Tibial nerve (tissue), 4 donors: Measurements from ENCODE around the gene TP53I11. TPM values are rescaled to one million over a fixed set of nuclear protein-coding genes. Genes with fewer than 3 reads are reported as not detected.

Source experiments
- DNase-seq, 2 donors: peaks; one replicate each; pipeline ENCODE4 v3.0.0-alpha.2; 2019; ENCODE audit warnings: low spot score in 2 of 2
- H3K27ac ChIP-seq, 4 donors: fragments of 200-600 bp; sonication (generic) in 3 of 4; one replicate each; pipeline ENCODE4 v1.5.1; 2017 to 2019; ENCODE audit warnings: mild to moderate bottlenecking in 1 of 4
- H3K27me3 ChIP-seq, 2 donors: fragments of 200-600 bp; sonication (generic) in 1 of 2; one replicate each; pipeline versions ENCODE4 v1.5.1 to v1.6.0; 2017 to 2019
- H3K36me3 ChIP-seq, 3 donors: fragments of 200-600 bp; sonication (generic); one replicate each; pipeline ENCODE4 v1.5.1; 2018 to 2019
- H3K4me1 ChIP-seq, 4 donors: fragments of 200-600 bp; sonication (generic) in 3 of 4; one replicate each; pipeline ENCODE4 v1.5.1; 2017 to 2019
- H3K4me3 ChIP-seq, 4 donors: fragments of 200-600 bp; sonication (generic) in 3 of 4; one replicate each; pipeline ENCODE4 v1.5.1; 2017 to 2019; ENCODE audit warnings: mild to moderate bottlenecking in 1 of 4, moderate library complexity in 1 of 4
- H3K9me3 ChIP-seq, 4 donors: fragments of 200-600 bp; sonication (generic) in 3 of 4; one replicate each; pipeline ENCODE4 v1.5.1; 2017 to 2019
- EP300 ChIP-seq, 2 donors: sonication (generic); formaldehyde crosslinking; IDR thresholded peaks; one replicate each; pipeline ENCODE4 v1.6.1; 2017; ENCODE audit warnings: antibody characterized with exemption in 2 of 2, mild to moderate bottlenecking in 1 of 2
- POLR2A ChIP-seq, 2 donors: fragments of 450-650 bp; IDR thresholded peaks; one replicate each; pipeline ENCODE4 v1.6.1; 2017; ENCODE audit warnings: antibody characterized with exemption in 2 of 2, mild to moderate bottlenecking in 2 of 2, moderate library complexity in 2 of 2
- WGBS, 2 donors: methylation state at CpG; one replicate each; pipeline ENCODE4 v1.1.5; 2018; 5-methylcytosine and 5-hydroxymethylcytosine counted together
- total RNA-seq, 4 donors: library from RNA; depleted of rRNA; stranded (reverse); fragments of >200 nt; gene quantifications; one replicate each; pipeline ENCODE4 v1.1.0, GENCODE V29; 2016
- TF ChIP-seq, protein P1 (sequence below), 5 experiments: fragments of 200-600 bp in 3 of 5; fragments of 450-650 bp in 2 of 5; sonication (generic) in 3 of 5; IDR thresholded peaks; one replicate each; pipeline ENCODE4 v1.5.1; 2016 to 2019; ENCODE audit warnings: antibody characterized with exemption in 5 of 5, mild to moderate bottlenecking in 3 of 5, moderate library complexity in 2 of 5

Gene TP53I11
- total RNA-seq, 4 donors from 2014 or later = 50.7 to 133 (median 60.6) TPM

DNA sequence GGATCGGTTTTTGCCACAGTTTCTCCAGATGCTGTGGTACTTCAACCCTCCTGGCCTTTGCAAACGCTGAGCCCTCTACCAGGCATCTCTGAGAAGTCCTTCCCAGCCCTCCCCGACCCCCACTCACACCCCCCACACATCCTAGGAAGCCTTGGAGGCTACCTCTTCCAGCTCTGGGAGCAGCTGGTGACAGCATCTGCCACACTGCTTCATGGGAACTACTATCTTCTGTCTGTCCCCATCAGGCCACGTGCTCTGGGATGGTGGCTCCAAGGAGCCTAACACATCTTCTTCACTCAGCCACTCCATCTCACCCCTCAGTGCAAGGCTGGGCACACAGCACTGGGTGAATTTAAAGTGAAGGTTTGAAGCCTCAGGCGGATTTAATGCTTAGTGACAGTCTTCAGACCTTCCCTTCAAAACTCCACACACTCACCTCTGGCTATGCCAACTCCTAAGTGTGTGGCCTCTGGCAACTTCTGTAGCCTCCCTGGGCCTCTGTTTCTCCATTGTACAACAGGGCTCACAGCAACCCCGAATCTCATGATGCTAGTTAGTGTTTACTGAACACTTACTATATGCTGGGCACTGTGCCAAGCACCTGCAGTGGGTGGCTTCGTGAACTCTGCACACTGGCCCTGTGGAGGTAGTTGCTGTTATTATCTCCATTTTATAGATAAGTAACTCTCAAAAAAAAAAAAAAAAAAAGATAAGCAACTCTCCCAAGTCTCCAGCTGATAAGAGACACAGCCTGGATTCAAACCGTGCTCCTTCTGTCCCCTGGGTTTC is 7.3 kb upstream of the TP53I11 start:
- Histone ChIP-seq H3K4me1 (peaks cover 0 to 33% (median 7%) of the 10 kb centered on the region in 4 donors), H3K27ac (no peak overlapping the region), H3K4me3 (no peak overlapping the region), H3K36me3 (no peaks in the 10 kb centered on the region), H3K9me3 (no peaks in the 10 kb centered on the region), H3K27me3 (peaks cover 0 to 18% of the 10 kb centered on the region in 2 donors)
- TF ChIP-seq POLR2A (IDR thresholded peaks at IDR 0.05) (no peak), EP300 (IDR thresholded peaks at IDR 0.05) (no peak)
- TF ChIP-seq, protein P1, sequence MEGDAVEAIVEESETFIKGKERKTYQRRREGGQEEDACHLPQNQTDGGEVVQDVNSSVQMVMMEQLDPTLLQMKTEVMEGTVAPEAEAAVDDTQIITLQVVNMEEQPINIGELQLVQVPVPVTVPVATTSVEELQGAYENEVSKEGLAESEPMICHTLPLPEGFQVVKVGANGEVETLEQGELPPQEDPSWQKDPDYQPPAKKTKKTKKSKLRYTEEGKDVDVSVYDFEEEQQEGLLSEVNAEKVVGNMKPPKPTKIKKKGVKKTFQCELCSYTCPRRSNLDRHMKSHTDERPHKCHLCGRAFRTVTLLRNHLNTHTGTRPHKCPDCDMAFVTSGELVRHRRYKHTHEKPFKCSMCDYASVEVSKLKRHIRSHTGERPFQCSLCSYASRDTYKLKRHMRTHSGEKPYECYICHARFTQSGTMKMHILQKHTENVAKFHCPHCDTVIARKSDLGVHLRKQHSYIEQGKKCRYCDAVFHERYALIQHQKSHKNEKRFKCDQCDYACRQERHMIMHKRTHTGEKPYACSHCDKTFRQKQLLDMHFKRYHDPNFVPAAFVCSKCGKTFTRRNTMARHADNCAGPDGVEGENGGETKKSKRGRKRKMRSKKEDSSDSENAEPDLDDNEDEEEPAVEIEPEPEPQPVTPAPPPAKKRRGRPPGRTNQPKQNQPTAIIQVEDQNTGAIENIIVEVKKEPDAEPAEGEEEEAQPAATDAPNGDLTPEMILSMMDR (IDR thresholded peaks at IDR 0.05) = no peak
- DNase-seq = no peak
- 70 to 76% methylated on average over 8 of the region's 8 CpGs for WGBS, 2 donors

DNA sequence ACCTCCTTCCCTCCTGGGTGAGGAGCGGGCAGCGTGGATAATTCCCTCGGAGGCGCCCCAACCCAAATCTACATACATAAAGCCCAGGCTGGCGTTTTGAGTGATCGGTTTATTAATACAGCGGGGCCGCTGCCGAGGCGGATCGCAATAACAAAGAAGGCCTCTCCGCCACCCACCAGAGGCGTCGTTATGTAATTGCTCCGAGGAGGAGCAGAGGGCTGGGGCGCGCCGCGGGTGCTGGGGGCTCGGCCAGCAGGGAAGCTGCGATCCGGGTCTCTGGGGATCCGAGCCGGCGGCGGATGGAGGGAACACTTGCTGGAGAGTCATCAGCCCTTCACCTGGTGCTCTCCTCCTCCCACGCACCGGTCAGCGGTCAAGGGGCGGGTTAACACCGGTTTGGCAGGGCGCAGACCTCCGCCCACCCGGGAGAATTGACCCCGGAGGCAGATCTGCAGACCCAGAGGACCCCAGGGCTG is 6.4 kb upstream of the TP53I11 start:
- no peak for TF ChIP-seq POLR2A (IDR thresholded peaks at IDR 0.05)
- TF ChIP-seq, protein P1 (IDR thresholded peaks at IDR 0.05) = no peak
- TF ChIP-seq EP300 (IDR thresholded peaks at IDR 0.05) = no peak
- Histone ChIP-seq H3K9me3 (no peaks in the 10 kb centered on the region), H3K27ac (peak overlapping the region in 1 of 4 donors; percentile 4), H3K4me1 (peaks cover 0 to 33% (median 7%) of the 10 kb centered on the region in 4 donors), H3K27me3 (peaks cover 0 to 18% of the 10 kb centered on the region in 2 donors), H3K4me3 (no peak overlapping the region), H3K36me3 (no peaks in the 10 kb centered on the region)
- WGBS, 2 donors = 12 to 23% methylated on average over 34 to 35 of the region's 35 CpGs
- no peak for DNase-seq

DNA sequence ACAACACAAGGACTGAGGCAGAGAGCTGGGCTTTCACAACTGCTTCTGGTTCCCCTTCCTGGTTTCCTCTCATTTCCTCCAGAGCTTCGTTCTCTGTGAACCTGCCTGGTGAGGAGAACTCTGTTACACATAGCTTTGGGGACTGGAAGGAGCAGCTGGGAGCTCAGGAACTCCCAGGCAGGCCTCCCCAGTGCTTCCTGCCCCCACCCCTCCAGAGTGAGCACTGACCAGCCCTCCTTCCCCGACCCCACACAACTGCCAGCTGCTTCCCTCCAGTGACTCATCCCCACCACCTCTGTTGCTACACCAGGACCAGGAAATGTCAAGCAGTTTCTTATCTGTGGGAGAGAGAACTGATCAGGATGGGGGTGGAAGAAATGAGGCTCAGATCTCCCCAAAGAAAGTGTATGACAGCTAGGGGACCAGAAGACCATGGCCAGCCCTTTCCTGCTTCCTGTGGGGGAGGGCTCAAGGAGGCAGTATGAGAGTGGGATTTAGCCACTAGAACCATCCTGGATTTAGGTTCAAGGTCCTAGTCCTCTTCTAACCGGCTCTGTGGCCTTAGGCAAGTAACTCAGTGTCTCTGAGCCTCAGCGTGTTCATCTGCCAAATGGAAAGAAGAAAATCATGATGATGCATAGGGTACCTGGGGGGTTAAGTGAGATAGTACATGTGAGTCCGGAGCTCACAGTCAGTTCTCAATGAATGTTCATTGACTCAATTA is 4.5 kb upstream of the TP53I11 start:
- peaks cover 0 to 40% (median 7%) of the 10 kb centered on the region in 4 donors for H3K4me1 ChIP-seq
- H3K4me3 ChIP-seq = no peak overlapping the region
- no peak overlapping the region for H3K27ac ChIP-seq
- DNase-seq = peak in 1 of 2 donors; percentile 48
- TF ChIP-seq POLR2A (IDR thresholded peaks at IDR 0.05) (no peak), EP300 (IDR thresholded peaks at IDR 0.05) (peak in 1 of 2 donors; percentile 38)
- TF ChIP-seq, protein P1 (IDR thresholded peaks at IDR 0.05) = no peak
- H3K36me3 ChIP-seq = no peaks in the 10 kb centered on the region
- H3K27me3 ChIP-seq = peaks cover 0 to 18% of the 10 kb centered on the region in 2 donors
- no peaks in the 10 kb centered on the region for H3K9me3 ChIP-seq
- WGBS, 2 donors = 62 to 74% methylated on average over 5 of the region's 5 CpGs

DNA sequence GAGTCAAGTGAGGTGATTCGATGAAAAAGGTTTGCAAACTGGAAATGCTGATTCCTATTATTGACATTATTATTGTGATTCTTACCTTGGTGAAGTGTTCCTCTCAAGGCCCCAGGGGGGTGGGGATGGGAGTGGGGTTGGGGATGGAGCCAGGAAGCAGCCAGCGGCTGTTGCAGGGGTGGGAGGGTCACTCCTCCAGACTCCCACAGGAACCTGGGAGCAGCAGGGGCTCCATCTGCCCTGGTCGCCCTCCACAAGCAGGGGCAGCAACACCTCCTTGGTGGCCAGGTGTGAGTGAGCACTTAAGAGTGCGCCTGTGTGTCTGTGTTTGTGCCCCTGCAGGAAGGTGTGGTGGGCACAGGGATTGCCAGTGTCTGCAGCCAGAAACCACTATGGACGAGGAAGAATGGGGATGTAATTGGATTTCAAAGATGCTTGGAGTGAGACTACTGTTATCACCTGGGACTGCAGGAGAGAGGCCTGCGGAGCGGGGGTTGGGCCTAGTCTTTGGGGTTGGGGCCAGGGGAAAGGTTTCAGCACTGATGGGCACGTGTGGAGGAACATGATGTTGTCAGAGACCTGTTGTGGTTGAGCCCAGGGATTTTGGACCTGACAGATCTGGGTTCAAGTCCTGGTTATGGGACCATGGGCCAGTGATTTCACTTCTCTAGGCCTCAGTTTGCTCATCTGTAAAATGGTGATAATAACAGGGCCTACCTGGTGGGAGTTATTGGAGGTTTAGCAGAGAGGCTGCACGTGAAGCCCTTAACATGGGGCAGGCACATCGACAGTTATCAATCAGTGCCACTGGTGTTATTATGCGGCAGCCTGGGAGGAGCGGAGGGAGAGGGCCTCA is 3.6 kb upstream of the TP53I11 start:
- 82 to 83% methylated on average over 12 of the region's 12 CpGs for WGBS, 2 donors
- peaks cover 0 to 49% (median 9%) of the 10 kb centered on the region in 4 donors for H3K4me1 ChIP-seq
- H3K27ac ChIP-seq = peak overlapping the region in 1 of 4 donors; percentile 16

More for the DNA sequence above, 3.6 kb upstream of the TP53I11 start:
- H3K9me3 ChIP-seq = no peaks in the 10 kb centered on the region
- TF ChIP-seq EP300 (IDR thresholded peaks at IDR 0.05) = no peak
- TF ChIP-seq, protein P1 (IDR thresholded peaks at IDR 0.05) = no peak
- TF ChIP-seq POLR2A (IDR thresholded peaks at IDR 0.05) = no peak
- no peak overlapping the region for H3K4me3 ChIP-seq
- no peaks in the 10 kb centered on the region for H3K36me3 ChIP-seq
- peaks cover 0 to 24% of the 10 kb centered on the region in 2 donors for H3K27me3 ChIP-seq
- DNase-seq = no peak
